Measurements from ENCODE around the gene CACNG7. TPM values are rescaled to one million over a fixed set of nuclear protein-coding genes. Genes with fewer than 3 reads are reported as not detected.

The CACNG7 gene
- total and polyA plus RNA-seq, 3 donors from 2014 or later: 0.39 to 0.81 (median 0.53) TPM

GRCh38 chr19:53883231-53883661 lies 25.8 kb upstream of the CACNG7 start:
- no peaks in the 10 kb centered on the region for H3K9me3 ChIP-seq
- 1 to 4% methylated on average over 9 to 19 of the region's 19 CpGs for WGBS, 2 donors
- TF ChIP-seq, protein P1, sequence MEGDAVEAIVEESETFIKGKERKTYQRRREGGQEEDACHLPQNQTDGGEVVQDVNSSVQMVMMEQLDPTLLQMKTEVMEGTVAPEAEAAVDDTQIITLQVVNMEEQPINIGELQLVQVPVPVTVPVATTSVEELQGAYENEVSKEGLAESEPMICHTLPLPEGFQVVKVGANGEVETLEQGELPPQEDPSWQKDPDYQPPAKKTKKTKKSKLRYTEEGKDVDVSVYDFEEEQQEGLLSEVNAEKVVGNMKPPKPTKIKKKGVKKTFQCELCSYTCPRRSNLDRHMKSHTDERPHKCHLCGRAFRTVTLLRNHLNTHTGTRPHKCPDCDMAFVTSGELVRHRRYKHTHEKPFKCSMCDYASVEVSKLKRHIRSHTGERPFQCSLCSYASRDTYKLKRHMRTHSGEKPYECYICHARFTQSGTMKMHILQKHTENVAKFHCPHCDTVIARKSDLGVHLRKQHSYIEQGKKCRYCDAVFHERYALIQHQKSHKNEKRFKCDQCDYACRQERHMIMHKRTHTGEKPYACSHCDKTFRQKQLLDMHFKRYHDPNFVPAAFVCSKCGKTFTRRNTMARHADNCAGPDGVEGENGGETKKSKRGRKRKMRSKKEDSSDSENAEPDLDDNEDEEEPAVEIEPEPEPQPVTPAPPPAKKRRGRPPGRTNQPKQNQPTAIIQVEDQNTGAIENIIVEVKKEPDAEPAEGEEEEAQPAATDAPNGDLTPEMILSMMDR (IDR thresholded peaks at IDR 0.05): no peak
- no peak for TF ChIP-seq POLR2A (IDR thresholded peaks at IDR 0.05)
- peak overlapping the region in 1 of 2 donors; percentile 8 for H3K4me3 ChIP-seq
- no peak for DNase-seq
- H3K4me1 ChIP-seq: peaks cover 14% of the 10 kb centered on the region
- no peak overlapping the region for H3K27ac ChIP-seq
- H3K36me3 ChIP-seq (ENCODE audit: low read depth, missing control alignments): no peaks in the 10 kb centered on the region
- intact Hi-C loops (cut with DNase I; ENCODE audit: low total_unique reads): no loop called here
- H3K27me3 ChIP-seq: no peaks in the 10 kb centered on the region

DNA sequence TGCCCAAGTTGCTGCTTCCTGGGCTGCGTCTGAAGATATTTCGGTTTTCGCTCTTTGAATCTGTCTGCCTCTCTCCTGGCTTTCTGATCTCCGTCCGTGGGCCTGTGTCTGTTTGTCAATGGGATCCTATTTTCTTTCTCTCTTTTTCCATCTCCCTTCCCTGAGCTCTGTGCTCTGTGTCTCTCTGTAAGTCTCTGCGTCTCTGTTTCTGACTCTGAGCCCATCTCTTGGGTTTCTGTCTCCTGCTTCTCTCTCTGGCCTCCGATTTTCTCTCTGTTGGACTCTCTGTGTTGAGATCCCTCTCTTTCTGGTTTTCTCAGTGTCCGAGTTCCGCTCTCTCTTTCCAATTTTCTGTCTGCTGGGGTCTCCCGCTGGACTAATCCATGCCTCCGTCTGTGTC lies 25.3 kb upstream of the CACNG7 start:
- Histone ChIP-seq H3K4me3 (no peak overlapping the region), H3K9me3 (no peaks in the 10 kb centered on the region), H3K4me1 (peaks cover 13% of the 10 kb centered on the region), H3K27me3 (no peaks in the 10 kb centered on the region), H3K36me3 (ENCODE audit: low read depth, missing control alignments) (no peaks in the 10 kb centered on the region), H3K27ac (no peak overlapping the region)
- no peak for TF ChIP-seq POLR2A (IDR thresholded peaks at IDR 0.05)
- TF ChIP-seq, protein P1 (IDR thresholded peaks at IDR 0.05): no peak
- DNase-seq: no peak
- WGBS, 2 donors: 13 to 17% methylated on average over 11 of the region's 11 CpGs
- intact Hi-C loops (cut with DNase I; ENCODE audit: low total_unique reads): no loop called here

DNA sequence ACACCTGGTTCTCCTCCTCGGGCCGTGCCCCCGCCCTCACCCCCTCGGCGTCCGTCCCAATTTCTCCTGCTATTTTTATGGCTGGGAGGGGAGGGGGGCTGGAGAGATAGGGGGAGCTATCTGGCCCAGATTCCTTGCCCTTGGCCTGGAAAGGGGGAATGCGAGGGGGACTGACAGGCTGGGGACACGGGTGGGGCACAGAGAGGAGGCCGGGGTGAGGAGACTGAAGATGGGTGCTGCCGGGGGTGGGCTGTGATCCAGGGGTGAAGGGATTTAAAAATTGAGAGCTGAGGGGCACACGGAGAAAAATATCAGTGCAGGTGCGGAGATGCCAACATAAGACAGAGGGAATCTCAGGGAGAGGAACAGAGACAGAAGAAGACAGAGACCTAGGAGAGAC lies 24.8 kb upstream of the CACNG7 start:
- peaks cover 9% of the 10 kb centered on the region for H3K4me1 ChIP-seq
- no peak overlapping the region for H3K4me3 ChIP-seq
- no peaks in the 10 kb centered on the region for H3K27me3 ChIP-seq
- no peak for DNase-seq
- no peaks in the 10 kb centered on the region for H3K9me3 ChIP-seq
- TF ChIP-seq, protein P1 (IDR thresholded peaks at IDR 0.05): no peak
- intact Hi-C loops (cut with DNase I; ENCODE audit: low total_unique reads): no loop called here
- no peaks in the 10 kb centered on the region for H3K36me3 ChIP-seq (ENCODE audit: low read depth, missing control alignments)
- no peak overlapping the region for H3K27ac ChIP-seq
- 28 to 29% methylated on average over 7 to 12 of the region's 12 CpGs for WGBS, 2 donors

DNA sequence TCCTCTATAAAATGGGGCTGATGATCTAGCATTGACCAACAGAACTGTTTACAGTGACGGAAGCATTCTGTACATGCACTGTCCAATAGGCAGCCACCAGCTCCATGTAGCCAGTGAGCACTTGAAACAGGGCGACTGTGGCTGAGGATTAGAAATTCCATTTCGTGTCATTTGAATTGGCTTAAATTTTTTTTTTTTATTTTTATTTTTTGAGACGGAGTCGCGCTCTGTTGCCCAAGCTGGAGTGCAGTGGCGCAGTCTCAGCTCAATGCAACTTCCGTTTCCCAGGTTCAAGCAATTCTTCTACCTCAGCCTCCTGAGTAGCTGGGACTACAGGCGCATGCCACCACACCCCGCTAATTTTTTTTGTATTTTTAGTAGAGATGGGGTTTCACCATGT lies 24.0 kb upstream of the CACNG7 start:
- Histone ChIP-seq H3K27me3 (no peaks in the 10 kb centered on the region), H3K4me1 (peaks cover 9% of the 10 kb centered on the region), H3K36me3 (ENCODE audit: low read depth, missing control alignments) (no peaks in the 10 kb centered on the region), H3K9me3 (no peaks in the 10 kb centered on the region), H3K4me3 (no peak overlapping the region), H3K27ac (no peak overlapping the region)
- intact Hi-C loops (cut with DNase I; ENCODE audit: low total_unique reads): no loop called here
- TF ChIP-seq, protein P1 (IDR thresholded peaks at IDR 0.05): no peak
- TF ChIP-seq POLR2A (IDR thresholded peaks at IDR 0.05): no peak
- WGBS, 2 donors: 91 to 94% methylated on average over 10 of the region's 10 CpGs
- no peak for DNase-seq

- DNase-seq: no peak
- H3K27ac ChIP-seq: no peak overlapping the region
- no peak for TF ChIP-seq POLR2A (IDR thresholded peaks at IDR 0.05)
- TF ChIP-seq, protein P1 (IDR thresholded peaks at IDR 0.05): no peak
- WGBS, 2 donors: 71 to 76% methylated on average over 17 to 22 of the region's 23 CpGs
- H3K4me3 ChIP-seq: no peak overlapping the region
- no peaks in the 10 kb centered on the region for H3K27me3 ChIP-seq
- H3K9me3 ChIP-seq: no peaks in the 10 kb centered on the region
- no peaks in the 10 kb centered on the region for H3K36me3 ChIP-seq (ENCODE audit: low read depth, missing control alignments)
- intact Hi-C loops (cut with DNase I; ENCODE audit: low total_unique reads): no loop called here
- no peaks in the 10 kb centered on the region for H3K4me1 ChIP-seq
Measured at GRCh38 chr19:53892301-53892980, 16.6 kb upstream of the CACNG7 start.

Data from testis (tissue), 3 donors.